SIG-M5 (cell line): ENCODE results near the gene AP4B1.

ENCODE experiments used
- DNase-seq: peaks from one replicate; lab custom pipeline; 2025; lab: John Stamatoyannopoulos, UW

AP4B1 gene

DNA sequence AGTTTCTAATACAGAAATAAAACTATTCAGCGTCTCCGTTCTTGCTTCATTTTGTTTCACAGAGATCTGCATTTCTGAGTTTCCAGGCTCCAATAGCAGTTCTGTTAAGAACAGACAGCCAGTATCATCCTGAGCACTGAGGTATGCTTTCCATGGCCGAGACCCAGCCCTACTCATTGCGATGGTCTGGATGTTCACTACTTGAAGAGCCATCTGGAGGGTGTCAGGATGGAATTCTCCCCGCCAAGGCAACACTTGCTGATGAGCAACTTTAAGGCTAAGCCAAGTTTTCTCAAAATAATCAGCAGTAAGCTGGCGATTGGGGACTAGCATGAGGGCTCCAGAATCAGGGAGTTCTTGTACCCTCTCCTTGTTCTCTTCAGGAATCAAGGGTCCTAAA lies 9.5 kb downstream of the AP4B1 start:
- no peak for DNase-seq

DNA sequence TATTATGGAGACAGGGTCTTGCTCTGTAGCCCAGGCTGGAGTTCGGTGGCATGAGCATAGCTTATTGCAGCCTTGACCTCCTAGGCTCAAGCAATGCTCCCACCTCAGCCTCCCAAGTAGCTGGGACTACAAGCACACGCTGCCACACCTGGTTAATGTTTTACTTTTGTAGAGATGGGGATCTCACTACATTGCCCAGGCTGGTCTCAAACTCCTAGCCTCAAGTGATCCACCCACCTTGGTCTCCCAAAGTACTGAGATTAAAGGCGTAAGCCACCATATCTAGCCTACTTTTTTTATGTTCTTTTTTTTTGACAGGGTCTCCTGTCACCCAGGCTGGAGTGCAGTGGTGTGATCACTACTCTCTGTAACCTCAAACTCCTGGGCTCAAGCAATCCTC lies 11.3 kb downstream of the AP4B1 start:
- no peak for DNase-seq

DNA sequence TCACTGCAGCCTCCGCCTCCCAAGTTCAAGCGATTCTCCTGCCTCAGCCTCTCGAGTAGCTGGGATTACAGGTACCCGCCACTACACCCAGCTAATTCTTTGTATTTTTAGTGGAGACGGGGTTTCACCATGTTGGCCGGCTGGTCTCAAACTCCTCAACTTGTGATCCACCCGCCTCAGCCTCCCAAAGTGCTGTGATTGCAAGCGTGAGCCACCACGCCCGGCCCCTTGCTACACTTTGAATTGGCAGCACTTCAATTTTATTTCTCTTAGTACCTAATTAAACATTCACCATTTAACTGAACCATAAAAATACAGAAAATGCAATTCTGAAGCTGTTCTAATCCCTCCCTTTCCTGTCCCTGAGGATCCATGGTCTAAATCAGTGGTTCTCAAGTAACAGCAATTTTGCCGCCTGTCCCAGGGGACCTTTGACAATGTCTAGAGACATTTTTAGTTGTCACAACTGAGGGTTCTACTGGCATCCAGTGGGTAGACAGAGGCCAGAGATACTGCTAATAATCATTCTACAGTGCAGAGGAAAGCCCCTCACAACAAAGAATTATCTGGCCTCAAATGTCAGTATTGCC lies 12.9 kb downstream of the AP4B1 start:
- DNase-seq: no peak

DNA sequence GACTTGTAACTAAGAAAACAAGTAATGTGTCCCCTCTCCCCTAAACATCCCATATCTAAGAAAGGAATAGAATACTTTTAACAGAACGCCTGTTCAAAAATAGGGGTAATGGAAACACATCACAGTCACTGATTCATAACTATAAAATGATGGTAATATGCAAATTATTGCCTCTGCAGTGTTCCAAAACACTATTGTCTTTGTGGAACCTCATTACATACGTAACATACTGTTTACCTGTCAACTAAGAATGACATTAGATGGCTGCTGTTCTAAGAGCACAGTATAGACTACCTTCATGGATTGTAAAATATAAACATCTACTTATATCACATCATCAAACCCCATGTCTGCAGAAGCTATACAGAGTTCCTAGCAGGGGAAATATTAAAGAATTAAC lies 13.8 kb downstream of the AP4B1 start:
- no peak for DNase-seq

DNA sequence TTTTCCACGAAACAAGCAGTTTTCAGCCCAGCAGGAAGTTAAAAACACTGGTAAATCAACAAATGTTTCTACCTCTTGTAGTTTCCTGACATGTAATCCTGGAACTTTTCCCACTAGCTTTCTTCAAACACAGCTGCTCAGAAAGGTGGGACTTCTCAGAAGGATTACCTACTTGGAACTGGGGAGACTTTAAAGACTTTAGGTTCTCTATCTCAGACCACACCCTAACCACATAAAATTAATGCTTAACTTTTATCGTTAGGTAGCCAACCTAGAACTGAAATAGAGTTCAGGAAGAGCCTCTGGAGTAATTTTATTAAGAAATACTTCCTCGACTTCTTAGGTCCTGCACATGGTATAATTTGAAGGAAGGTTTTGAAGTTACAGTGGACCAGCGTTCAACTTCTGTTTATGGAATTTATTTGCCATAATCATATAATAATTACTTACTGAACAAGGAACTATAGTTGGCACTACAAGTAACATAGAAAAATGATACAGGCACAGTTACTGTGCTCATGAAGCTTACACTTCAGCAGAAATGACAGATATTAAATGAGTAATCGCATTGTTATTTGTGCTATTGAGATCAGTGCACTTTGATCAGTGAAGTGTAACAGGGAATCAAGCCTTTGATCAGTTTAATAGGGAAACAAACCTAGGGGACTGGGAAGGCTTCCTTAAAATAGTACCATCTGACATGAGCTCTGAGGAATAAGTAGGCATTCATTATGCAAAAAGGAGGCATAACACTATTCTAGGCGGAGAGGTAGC lies 17.0 kb downstream of the AP4B1 start, which contains the start of gene BCL2L15:
TSS of gene BCL2L15 (minus strand) at position 180 of the 774 bp plus-strand sequence. CDS start 206 bp downstream, outside the sequence.
- DNase-seq: no peak

DNA sequence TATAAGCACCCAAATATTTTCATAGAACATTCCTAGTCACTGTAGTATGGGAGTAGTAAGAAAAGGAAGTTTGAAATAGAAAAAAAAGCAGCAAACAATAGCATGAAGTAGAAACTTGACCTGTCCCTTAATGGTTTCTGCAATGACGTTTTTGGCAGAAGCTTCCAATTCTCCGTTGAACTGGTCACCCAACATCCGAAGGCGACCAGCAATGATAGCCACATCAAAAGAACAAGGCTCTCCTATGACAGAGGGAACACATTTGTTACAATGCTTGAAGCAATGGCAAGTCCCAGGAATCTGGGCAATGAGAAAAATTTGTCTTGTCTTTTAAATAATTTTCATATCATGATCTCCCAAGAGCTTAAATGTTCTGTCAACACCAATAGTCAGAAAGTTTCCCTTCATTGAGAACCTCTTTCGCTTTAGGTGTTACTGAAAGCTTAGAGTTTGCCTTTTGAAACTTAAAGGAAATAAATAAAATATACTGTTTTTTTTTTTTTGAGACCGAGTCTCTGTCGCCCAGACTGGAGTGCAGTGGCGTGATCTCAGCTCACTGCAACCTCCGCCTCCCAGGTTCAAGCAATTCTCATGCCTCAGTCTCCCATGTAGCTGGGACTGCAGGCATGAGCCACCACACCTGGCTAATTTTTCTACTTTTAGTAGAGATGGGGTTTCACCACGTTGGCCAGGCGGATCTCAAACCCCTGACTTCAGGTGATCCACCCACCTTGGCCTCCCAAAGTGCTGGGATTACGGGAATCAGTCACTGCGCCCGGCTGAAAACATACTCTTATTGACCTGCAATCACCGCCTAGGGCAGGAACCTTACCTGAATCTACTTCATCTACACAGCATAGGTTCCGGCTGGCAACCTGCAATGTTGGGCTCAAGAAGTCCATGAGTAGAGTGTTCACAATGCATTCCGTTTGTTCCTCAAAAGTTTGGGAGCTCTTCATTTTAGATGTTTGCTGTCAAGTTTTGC lies 17.9 kb downstream of the AP4B1 start:
- no peak for DNase-seq

DNA sequence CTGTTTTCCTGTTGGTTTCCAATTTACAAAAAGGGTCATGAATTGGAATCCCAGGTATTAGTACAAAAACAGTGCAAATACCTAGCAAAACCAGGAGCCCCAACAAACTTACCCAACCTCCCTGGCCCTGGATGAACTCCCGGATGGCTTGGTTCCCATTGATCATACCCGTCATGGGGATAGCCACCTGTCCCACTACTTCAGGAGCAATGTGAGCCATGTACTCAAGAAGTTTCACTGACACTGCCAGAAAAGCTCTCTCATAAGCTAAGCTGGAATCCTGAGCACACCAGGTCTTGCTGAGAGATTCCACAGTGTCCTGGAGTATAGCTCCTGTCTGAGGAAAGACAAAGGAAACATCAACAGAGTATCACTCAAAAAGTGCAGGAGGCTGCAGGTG lies 22.9 kb downstream of the AP4B1 start:
- DNase-seq: no peak

DNA sequence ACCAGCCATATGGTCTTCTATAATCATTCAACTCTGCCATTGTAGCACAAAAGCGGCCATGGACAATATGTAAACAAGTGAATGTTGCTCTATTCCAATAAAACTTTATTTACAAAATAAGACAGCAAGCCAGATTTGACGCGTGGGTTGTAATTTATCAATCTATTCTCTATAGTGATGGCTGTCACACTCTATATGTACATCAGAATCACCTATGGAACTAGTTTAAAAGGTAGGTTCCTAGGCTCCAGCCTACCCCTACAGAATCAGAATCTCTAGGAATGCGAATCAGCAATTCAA lies 24.9 kb downstream of the AP4B1 start:
- no peak for DNase-seq

DNA sequence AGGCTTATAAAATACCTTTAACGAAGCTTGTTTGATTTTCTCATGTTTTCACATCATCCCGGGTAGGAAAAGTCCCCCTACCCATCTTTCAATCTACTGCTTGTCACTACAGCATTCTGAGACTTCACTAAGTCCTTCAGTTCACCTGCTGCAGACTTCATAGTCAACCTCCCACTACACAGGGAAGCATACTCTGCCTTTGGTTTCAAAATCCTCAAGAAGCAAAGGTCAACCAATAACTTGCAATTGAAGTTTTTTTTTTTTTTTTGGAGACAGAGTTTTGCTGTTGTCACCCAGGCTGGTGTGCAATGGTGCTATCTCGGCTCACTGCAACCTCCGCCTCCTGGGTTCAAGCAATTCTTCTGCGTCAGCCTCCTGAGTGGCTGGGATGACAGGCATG lies 28.4 kb downstream of the AP4B1 start:
- DNase-seq: no peak

DNA sequence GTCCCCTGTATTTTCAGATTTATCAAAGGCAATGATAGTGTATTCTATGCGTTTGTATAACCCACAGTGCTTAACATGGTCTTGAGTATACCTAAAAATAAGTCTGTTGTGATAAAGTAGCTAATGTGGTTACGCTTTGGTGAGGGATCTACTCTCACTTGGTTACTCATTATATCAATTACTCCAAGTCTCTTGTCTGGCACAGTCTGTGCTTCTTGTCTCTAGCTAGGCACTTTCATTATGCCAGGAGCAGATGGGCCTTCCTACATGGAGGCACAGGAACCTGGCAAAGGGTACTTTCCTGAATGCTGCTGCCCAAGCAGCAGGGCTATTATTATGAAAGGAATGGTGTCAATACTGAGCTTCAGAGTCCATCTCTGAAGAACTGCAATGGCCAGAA lies 28.9 kb downstream of the AP4B1 start:
- DNase-seq: no peak

DNA sequence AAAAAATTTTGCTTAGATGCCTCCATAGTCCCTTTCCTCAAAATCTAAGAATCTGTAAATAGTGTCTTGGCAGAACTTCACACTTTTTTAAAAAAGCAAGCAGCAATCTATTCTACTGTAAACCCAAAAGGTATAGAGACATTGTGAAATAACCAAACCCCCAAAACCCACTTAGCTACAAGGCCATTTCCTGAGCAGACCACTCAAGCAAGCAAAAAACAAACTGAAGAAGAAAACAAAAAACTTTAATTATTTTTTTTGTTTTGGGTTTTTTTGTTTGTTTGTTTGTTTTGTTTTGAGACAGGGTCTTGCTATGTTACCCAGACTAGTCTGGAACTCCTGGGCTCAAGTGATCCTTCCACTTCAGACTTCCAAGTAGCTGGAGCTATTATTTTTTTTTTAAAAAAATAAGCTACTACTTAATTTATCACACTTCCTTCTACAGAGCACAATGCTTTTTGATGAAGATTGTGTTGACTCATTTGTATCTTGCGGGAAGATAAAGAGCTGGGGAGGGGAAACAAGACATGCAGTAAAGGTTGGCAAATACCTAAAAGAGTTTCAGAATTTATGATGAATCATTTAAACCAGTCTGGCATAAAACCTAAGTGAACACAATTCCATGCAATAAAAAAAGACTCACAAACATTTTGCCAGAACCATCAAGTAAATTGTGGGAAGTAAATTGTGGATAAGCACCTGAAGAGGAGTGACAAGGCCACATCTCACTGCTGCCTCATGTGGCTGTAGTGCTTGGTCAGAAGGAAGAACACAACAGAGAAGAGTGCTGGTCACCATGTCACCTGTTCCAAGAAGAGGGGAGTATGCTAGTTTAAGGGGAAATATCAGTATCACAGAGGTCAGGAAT lies 30.4 kb downstream of the AP4B1 start:
- peak; percentile 39 for DNase-seq

DNA sequence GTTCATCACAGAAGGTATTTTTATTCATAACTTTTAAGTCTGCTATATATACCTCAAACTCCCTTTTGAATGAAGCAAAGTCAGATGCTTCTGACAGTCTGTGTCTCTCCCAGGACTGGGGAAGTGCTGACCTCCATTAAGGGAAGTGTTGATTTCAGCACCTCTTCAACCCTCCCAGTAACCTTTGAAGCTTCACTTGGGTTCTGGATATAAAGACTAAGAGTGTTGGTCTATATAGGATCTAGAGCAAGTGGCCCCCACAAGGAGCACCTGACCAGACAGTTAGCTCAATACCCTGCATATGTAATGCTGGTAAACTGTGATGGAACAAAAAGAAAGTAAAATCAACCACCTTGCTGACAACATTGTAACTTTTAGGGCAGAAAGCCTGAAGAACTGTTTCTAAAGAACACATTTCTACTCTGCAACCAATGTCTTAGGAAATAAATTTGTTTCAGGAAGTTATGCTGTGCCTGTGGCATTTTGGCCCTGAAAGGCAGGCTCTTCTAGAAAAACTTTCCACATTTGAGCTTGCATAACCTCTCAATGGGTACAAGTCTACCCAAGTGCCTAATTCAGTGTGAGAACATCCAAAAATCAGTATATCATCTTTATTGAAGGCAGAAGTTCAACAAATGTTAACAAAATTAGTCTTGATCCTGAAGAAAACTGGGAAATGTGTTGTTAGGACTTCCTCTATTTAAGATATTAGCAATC lies 32.2 kb downstream of the AP4B1 start:
- DNase-seq: peak; percentile 60

DNA sequence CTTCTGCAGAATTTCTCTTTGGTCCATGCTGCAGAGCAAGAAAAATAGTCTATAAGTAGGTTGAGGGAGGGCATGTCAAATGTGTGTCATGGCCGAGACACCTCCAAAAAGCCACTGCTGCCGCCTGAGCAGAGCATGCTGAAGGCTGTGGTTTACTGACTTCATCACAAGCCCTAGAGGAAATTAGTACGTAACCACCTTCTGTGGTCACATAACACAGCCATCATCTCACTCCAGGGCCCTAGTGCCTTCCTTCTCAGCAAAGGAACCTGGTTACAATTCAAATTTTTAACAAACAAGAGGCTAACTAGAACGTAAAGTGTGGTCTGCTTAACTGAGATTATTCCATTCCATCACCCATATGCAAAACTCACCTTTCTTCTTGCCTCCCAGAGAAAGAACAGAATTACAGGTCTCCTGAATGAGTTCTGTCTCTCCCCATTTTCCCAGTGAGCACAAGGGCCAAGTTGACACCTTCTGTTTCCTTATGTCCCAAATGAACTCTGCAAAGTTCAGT lies 32.9 kb downstream of the AP4B1 start, which contains the start of gene PTPN22:
TSS of gene PTPN22 (minus strand) at position 116 of the 517 bp plus-strand sequence.
- DNase-seq: peak; percentile 77

DNA sequence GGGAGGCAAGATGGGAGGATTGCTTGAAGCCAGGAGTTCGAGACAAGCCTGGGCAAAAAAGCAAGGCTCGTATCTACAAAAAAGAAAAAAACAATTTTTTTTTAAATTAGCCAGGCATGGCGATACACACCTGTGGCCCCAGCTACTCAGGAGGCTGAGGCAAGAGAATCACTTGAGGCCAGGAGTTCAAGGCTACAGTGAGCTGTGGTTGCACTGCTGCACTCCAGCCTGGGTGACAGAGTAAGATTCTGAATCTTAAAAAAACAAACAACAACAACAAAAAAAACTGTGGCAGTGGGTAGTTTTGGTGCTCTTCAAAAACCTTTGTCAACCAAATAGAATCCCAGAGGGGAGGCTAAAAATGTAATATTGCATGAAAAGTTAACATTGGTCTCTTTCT lies 33.8 kb downstream of the AP4B1 start:
- DNase-seq: no peak

DNA sequence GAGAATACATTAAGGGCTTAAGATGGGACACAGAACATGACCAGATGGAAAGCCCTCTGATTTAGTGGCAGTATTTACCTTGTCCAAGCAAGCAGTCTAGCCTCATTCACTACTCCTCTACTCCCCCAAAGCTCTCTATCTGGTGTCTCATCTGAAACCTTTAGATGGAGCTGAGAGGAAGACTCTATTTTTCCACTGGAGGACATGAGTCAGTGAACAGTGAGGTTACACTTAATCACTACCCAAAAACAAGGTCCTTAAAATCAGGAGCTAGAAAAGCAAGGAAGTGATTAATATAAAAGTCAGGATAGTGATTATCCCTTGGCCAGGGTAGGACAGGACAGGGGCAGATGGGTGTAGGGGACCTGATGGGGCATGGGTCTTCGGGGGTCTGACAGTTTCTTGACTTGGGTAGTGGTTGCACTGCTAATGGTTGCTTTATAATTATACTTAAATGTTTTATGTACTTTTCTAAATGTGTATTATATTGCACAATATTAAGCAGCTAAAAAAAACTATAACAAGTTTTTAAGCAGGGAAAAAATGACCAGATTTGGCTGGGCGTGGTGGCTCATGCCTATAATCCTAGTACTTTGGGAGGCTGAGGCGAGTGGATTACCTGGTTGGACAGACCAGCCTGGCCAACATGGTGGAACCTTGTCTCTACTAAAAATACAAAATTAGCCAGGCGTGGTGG lies 36.1 kb downstream of the AP4B1 start:
- DNase-seq: no peak

DNA sequence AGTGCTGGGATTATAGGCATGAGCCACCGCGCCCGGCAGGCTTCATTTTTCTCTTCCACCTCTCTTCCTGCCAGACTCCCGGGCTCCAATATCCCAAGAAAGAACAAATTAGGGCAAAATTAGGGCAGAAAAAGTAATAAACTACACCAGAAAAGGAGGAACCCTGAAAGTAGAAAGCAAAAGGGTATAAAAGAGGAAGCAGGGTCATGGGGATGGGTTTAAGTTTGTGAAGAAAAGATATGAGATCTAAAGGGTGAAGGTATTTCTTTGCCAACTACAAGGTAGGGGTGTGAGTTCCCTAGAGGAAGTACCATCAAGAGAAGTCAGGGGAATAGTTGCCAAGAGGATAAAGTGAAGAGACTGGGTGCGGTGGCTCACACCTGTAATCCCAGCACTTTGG lies 43.0 kb downstream of the AP4B1 start:
- no peak for DNase-seq

DNA sequence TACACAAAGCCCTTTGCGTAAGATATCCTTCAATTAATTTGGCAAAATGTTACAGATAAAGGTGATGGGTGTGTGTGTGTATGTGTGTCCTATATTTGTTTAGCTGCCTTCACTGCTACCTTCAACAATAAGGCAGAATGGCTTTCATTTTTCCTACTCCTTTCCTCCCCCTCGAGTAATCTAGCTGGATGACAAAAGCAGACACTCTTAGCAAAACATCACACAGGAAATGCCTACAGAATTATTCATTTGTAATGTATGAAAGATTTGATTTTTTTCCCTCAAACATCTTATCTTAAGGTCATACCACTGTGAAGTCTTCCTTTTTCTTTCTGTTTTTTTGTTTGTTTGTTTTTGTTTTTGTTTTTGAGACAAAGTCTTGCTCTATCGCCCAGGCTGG lies 43.7 kb downstream of the AP4B1 start:
- no peak for DNase-seq

DNA sequence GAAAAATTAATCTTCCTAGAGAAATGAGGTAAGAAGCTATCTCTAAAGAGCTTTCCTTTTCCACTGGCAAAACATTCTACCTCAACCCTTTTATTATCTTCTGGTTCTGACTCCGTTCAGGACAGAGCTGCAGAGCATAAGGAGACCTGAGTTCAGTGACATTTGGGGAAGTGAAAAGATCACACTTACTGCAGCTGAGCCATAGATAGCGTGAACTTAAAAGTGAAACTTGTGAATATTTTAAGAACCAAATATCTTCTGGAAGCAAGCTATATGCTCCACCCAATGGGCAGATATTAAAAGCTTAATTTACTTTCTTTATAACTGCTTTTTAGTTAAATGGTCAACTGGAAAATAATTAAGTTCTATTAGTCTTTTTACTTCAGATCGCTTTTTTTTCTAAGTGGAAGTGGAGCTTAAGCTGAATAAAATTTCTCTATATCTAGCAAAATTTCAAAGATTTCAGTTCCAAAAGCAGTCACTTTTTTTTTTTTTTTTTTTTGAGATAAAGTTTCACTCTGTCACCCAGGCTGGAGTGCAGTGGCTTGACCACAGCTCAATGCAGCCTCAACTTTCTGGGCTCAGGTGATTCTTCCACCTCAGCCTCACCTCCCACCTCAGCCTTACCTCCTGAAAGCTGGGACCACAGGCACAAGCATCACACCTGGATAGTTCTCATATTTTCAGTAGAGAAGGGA lies 45.0 kb downstream of the AP4B1 start:
- DNase-seq: peak; percentile 20

DNA sequence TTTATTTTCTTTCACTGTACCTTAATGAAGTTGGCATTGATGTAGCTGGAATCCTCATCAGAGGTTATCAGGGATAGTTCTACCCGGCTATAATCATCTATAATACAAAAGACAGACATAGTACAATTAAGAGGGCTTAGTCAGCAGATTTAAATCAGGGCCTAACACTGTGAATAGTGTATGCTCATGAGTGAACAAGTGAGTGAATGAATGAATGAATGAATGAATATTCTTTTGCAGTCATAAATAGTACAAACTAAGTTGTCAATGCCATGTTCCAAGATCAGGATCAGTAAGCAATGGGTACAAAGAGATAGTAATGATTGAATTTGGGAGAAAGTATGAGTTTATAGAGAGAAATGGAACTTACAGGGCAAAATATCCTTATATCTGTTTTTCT lies 45.6 kb downstream of the AP4B1 start:
- DNase-seq: no peak

DNA sequence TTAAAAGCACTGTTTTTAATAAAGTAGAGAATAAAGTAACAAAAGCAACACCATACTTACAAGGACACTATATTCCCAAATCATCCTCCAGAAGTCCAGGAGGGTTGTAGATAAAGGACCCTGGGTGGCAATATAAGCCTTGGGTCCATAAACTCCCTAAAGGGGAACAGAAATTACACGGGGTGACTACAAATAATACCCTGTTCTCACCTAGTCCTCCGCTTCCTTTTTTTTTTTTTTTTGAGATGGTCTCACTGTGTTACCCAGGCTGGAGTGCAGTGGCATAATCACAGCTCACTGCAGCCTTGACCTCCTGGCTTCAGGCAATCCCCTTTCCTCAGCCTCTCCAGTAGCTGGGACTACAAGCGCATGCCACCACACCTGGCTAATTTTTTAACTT lies 46.2 kb downstream of the AP4B1 start:
- no peak for DNase-seq
